H9 (cell line): ENCODE results near the gene GRK3. TPM values are rescaled to one million over a fixed set of nuclear protein-coding genes. Genes with fewer than 3 reads are reported as not detected.
"Not testable (repeated sequence)": the region's sequence is repeated elsewhere in the genome, so short reads cannot be mapped to it uniquely, and the experiment has no call there.

Experiments used
- DNase-seq: peaks from one replicate; pipeline ENCODE4 v3.0.0-alpha.2; 2017
- H2AFZ ChIP-seq: one replicate; pipeline ENCODE4 v1.6.1; 2013; ENCODE audit warnings: mild to moderate bottlenecking, low read length, control low read depth, moderate library complexity
- H2AK5ac ChIP-seq: 2 replicates; pipeline ENCODE4 v1.6.1; 2013; ENCODE audit warnings: low read length, control low read depth, mixed read lengths; ENCODE audit not compliant: insufficient read length
- H2BK120ac ChIP-seq: one replicate; pipeline ENCODE4 v1.6.1; 2013; ENCODE audit warnings: low read depth, mild to moderate bottlenecking, low read length, control low read depth, inconsistent platforms; ENCODE audit not compliant: poor library complexity, severe bottlenecking
- H2BK12ac ChIP-seq: 2 replicates; pipeline ENCODE4 v1.6.1; 2013; ENCODE audit warnings: low read length, control low read depth, mixed read lengths, low read depth; ENCODE audit not compliant: insufficient read length
- H2BK15ac ChIP-seq: 2 replicates; pipeline ENCODE4 v1.6.1; 2013; ENCODE audit warnings: low read depth, low read length, control low read depth
- H2BK20ac ChIP-seq: one replicate; pipeline ENCODE4 v1.6.1; 2013; ENCODE audit warnings: low read depth, mild to moderate bottlenecking, low read length, control low read depth, inconsistent platforms; ENCODE audit not compliant: poor library complexity, severe bottlenecking
- H2BK5ac ChIP-seq: 2 replicates; pipeline ENCODE4 v1.6.1; 2013; ENCODE audit warnings: low read length, control low read depth, mixed read lengths; ENCODE audit not compliant: insufficient read length
- H3K14ac ChIP-seq: 2 replicates; pipeline ENCODE4 v1.6.1; 2013; ENCODE audit warnings: low read length, control low read depth; ENCODE audit not compliant: insufficient read depth
- H3K18ac ChIP-seq: 2 replicates; pipeline ENCODE4 v1.6.1; 2013; ENCODE audit warnings: low read depth, mild to moderate bottlenecking, mixed read lengths, low read length, control low read depth; ENCODE audit not compliant: insufficient read length
- H3K23ac ChIP-seq: 2 replicates; pipeline ENCODE4 v1.6.1; 2013; ENCODE audit warnings: low read length, control low read depth, mixed read lengths, low read depth; ENCODE audit not compliant: insufficient read length
- H3K23me2 ChIP-seq: 2 replicates; pipeline ENCODE4 v1.6.1; 2013; ENCODE audit warnings: low read depth, mild to moderate bottlenecking, mixed read lengths, low read length, control low read depth; ENCODE audit not compliant: insufficient read length, poor library complexity, severe bottlenecking
- H3K27ac ChIP-seq: 2 replicates; pipeline ENCODE4 v1.5.1; 2013; ENCODE audit warnings: low read length, control low read depth, mixed read lengths, low read depth; ENCODE audit not compliant: insufficient read length
- H3K27me3 ChIP-seq: 2 replicates; pipeline ENCODE4 v1.6.1; 2013; ENCODE audit warnings: low read length, control low read depth, inconsistent platforms; ENCODE audit not compliant: insufficient read depth
- H3K4ac ChIP-seq: 2 replicates; pipeline ENCODE4 v1.6.1; 2013; ENCODE audit warnings: low read depth, mild to moderate bottlenecking, control low read depth, inconsistent platforms, low read length, moderate library complexity
- H3K4me1 ChIP-seq: 2 replicates; pipeline ENCODE4 v1.6.1; 2013; ENCODE audit warnings: low read length, control low read depth, inconsistent platforms; ENCODE audit not compliant: insufficient read depth
- H3K4me2 ChIP-seq: 2 replicates; pipeline ENCODE4 v1.6.1; 2013; ENCODE audit warnings: low read length, control low read depth, mixed read lengths; ENCODE audit not compliant: insufficient read length, insufficient read depth
- H3K56ac ChIP-seq: 2 replicates; pipeline ENCODE4 v1.6.1; 2013; ENCODE audit warnings: low read depth, mild to moderate bottlenecking, mixed read lengths, low read length, control low read depth; ENCODE audit not compliant: insufficient read length
- H3K79me1 ChIP-seq: 2 replicates; pipeline ENCODE4 v1.6.1; 2013; ENCODE audit warnings: low read depth, mild to moderate bottlenecking, moderate library complexity, low read length, control low read depth, inconsistent platforms; ENCODE audit not compliant: insufficient read depth, poor library complexity, severe bottlenecking
- H3K79me2 ChIP-seq: 2 replicates; pipeline ENCODE4 v1.6.1; 2013; ENCODE audit warnings: low read length, control low read depth, inconsistent platforms; ENCODE audit not compliant: insufficient read depth
- H3K9ac ChIP-seq: 2 replicates; pipeline ENCODE4 v1.6.1; 2013; ENCODE audit warnings: low read length, control low read depth, mixed read lengths; ENCODE audit not compliant: insufficient read length; ENCODE audit errors: extremely low read depth
- H3K9me3 ChIP-seq: one replicate; pipeline ENCODE4 v1.6.1; 2013; ENCODE audit warnings: low read depth, low read length, inconsistent platforms; ENCODE audit not compliant: control insufficient read depth
- H3T11ph ChIP-seq: one replicate; pipeline ENCODE4 v1.6.1; 2013; ENCODE audit warnings: mild to moderate bottlenecking, low read length, control low read depth, inconsistent platforms
- H4K20me1 ChIP-seq: one replicate; pipeline ENCODE4 v1.6.1; 2013; ENCODE audit not compliant: control insufficient read depth, insufficient read length, insufficient read depth
- H4K5ac ChIP-seq: 2 replicates; pipeline ENCODE4 v1.6.1; 2013; ENCODE audit warnings: low read depth, mild to moderate bottlenecking, mixed read lengths, low read length, control low read depth; ENCODE audit not compliant: insufficient read length
- H4K8ac ChIP-seq: replicated peaks from 2 replicates; pipeline ENCODE4 v1.6.1; 2013; ENCODE audit warnings: low read length, control low read depth, mixed read lengths, low read depth; ENCODE audit not compliant: insufficient read length
- H4K91ac ChIP-seq: 2 replicates; pipeline ENCODE4 v1.6.1; 2013; ENCODE audit warnings: low read depth, mild to moderate bottlenecking, moderate library complexity, mixed read lengths, low read length, control low read depth; ENCODE audit not compliant: insufficient read length
- H3K27ac Mint-ChIP-seq, 3 experiments: 2 replicates in 2 of 3; 3 replicates in 1 of 3; pipeline ENCODE4 v1.8.0; 2020 to 2021; ENCODE audit warnings: mixed read lengths in 3 of 3, mild to moderate bottlenecking in 1 of 3, moderate library complexity in 1 of 3
- H3K27me3 Mint-ChIP-seq: 2 replicates; pipeline ENCODE4 v1.8.0; 2021; ENCODE audit warnings: low read depth, mild to moderate bottlenecking, moderate library complexity, mixed read lengths
- H3K36me3 Mint-ChIP-seq, 3 experiments: 2 replicates in 2 of 3; 3 replicates in 1 of 3; pipeline ENCODE4 v1.8.0; 2020 to 2021; ENCODE audit warnings: low read depth in 3 of 3, mixed read lengths in 3 of 3; ENCODE audit not compliant: insufficient read depth in 1 of 3
- H3K4me1 Mint-ChIP-seq, 2 experiments: 2 replicates each; pipeline ENCODE4 v1.8.0; 2020; ENCODE audit warnings: mixed read lengths in 2 of 2
- H3K4me3 Mint-ChIP-seq, 2 experiments: 2 replicates in 1 of 2; 3 replicates in 1 of 2; pipeline ENCODE4 v1.8.0; 2020 to 2021; ENCODE audit warnings: mild to moderate bottlenecking in 2 of 2, mixed read lengths in 2 of 2, moderate library complexity in 1 of 2
- H3K9me3 Mint-ChIP-seq, 2 experiments: 2 replicates in 1 of 2; 3 replicates in 1 of 2; pipeline ENCODE4 v1.8.0; 2020; ENCODE audit warnings: mild to moderate bottlenecking in 2 of 2, mixed read lengths in 2 of 2, moderate library complexity in 1 of 2
- WGBS: extraction: QIAGEN DNeasy Blood & Tissue Kit; methylation state at CpG from one replicate; pipeline ENCODE4 v1.1.7; 2013; ENCODE audit warnings: missing lambda C conversion rate, low lambda C conversion rate, mixed read lengths; ENCODE audit not compliant: insufficient read length; ENCODE audit errors: extremely low coverage; 5-methylcytosine and 5-hydroxymethylcytosine counted together
- total RNA-seq: library from RNA; stranded (reverse); gene quantifications from 2 replicates; pipeline ENCODE4 v1.2.1, GENCODE V29; 2021

Gene GRK3
- total RNA-seq, 1 experiment from 2014 or later = 23.9 TPM

- not testable (repeated sequence) for H4K20me1 ChIP-seq, H3K4me1 Mint-ChIP-seq, H2AK5ac ChIP-seq, H3K23me2 ChIP-seq, H3K4ac ChIP-seq, H2BK20ac ChIP-seq, H2AFZ ChIP-seq, H3K18ac ChIP-seq, H3K14ac ChIP-seq, H3K4me3 Mint-ChIP-seq, H3K9ac ChIP-seq, H3K56ac ChIP-seq, H3K4me1 ChIP-seq, H2BK120ac ChIP-seq, H3K79me1 ChIP-seq, H3T11ph ChIP-seq, DNase-seq, H3K4me2 ChIP-seq, H3K27ac ChIP-seq, H4K91ac ChIP-seq, H2BK12ac ChIP-seq, H3K79me2 ChIP-seq, H4K8ac ChIP-seq, H3K27me3 ChIP-seq, H2BK15ac ChIP-seq, H3K9me3 Mint-ChIP-seq, H2BK5ac ChIP-seq, H4K5ac ChIP-seq, H3K23ac ChIP-seq, H3K9me3 ChIP-seq, H3K27me3 Mint-ChIP-seq
- Mint-ChIP-seq H3K36me3 (peaks cover 8 to 12% (median 12%) of the 10 kb centered on the region in 3 experiments), H3K27ac (0 out of 7 replicates have a peak overlapping the region, but pooled peaks of 1 of the 3 experiments have one; percentile 57)
- WGBS = no CpG with 5 or more reads among the region's 6 CpGs
These were observed 17.0 kb downstream of the GRK3 start for GRCh38 chr22:25581452-25581851.
